HL-60 (cell line): ENCODE data around the gene CAPN13.

Experiments
- CTCF ChIP-seq: IDR thresholded peaks from one replicate; pipeline ENCODE4 v1.5.1; 2011; ENCODE audit warnings: low read length, control low read depth, inconsistent platforms; ENCODE audit not compliant: insufficient read depth
- POLR2AphosphoS5 ChIP-seq: IDR thresholded peaks from 2 replicates; pipeline ENCODE4 v1.6.1; 2012; ENCODE audit warnings: low read depth

DNA sequence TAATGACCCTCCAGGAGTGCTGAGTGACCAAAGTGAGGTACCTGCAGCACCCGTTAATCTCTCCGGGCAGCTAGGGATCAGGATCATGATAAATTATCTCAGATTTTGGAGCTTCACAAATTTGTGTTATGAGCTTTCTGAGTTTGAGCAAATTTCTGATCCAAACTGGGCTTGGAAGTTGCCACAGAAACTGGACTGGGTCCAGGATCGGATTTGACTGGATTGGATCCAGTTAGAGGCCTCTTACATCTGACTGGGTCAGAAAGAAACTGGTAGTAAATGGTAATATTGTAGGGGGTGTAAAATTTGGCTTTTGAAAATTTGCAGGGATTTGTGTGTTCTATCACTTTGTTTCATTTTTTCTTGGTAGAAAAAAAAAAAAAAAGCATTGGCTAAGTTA lies 19.7 kb upstream of the CAPN13 start:
- TF ChIP-seq POLR2AphosphoS5: no peak
- TF ChIP-seq CTCF: no peak
